ENCODE results near the gene DOCK4. TPM values are rescaled to one million over a fixed set of nuclear protein-coding genes. Genes with fewer than 3 reads are reported as not detected.

The DOCK4 gene
- total and polyA plus RNA-seq, 10 of the 15 experiments (the other 5 are each of a cell fraction or from before 2014, with no cell fraction given), result 0.03 to 0.73 (median 0.38) TPM

GRCh38 chr7:112236597-112236996, 30.4 kb upstream of the DOCK4 start:
- in situ Hi-C loops (cut with MboI), result no loop called here
- H2AFZ ChIP-seq (ENCODE audit: control insufficient read depth, low read depth, low read length), result no peak overlapping the region
- ATAC-seq (no peak), FAIRE-seq (no peak), DNase-seq (ENCODE audit: low read depth, low spot score) (no peak)
- BruUV-seq (replicated peaks), result no TSS peak
- H4K20me1 ChIP-seq (ENCODE audit: control insufficient read depth, insufficient read depth), result no peaks in the 10 kb centered on the region; the same call in 1 of the 2 replicates
- WGBS (ENCODE audit: insufficient coverage, insufficient replicate concordance, low lambda C conversion rate, missing lambda C conversion rate), result 98% methylated on average over 2 of the region's 2 CpGs
- no peak overlapping the region for H3K4me2 ChIP-seq (ENCODE audit: control insufficient read depth, insufficient read depth)
- no peaks in the 10 kb centered on the region for H3K79me2 ChIP-seq (ENCODE audit: control insufficient read depth, insufficient read depth, low read length)
- POLR2A ChIA-PET, result no interaction called here
- H3K4me1 ChIP-seq (ENCODE audit: control insufficient read depth, insufficient read depth, low read length), result no peaks in the 10 kb centered on the region
- H3K36me3 ChIP-seq (ENCODE audit: control insufficient read depth in 2 of 2, insufficient read depth in 2 of 2, low read length in 1 of 2), result no peaks in the 10 kb centered on the region
- H3K9ac ChIP-seq (ENCODE audit: control insufficient read depth, insufficient read depth, low read length), result no peak overlapping the region
- SMC1A ChIA-PET (ENCODE audit: uncharacterized antibody, unreplicated experiment), result no interaction called here
- RAD21 ChIA-PET (ENCODE audit: unreplicated experiment), result no interaction called here
- H3K4me3 ChIP-seq, result no peak overlapping the region
- no peak overlapping the region for H3K27ac ChIP-seq (ENCODE audit: control insufficient read depth, insufficient read depth)
- intact Hi-C loops (cut with micrococcal nuclease; ENCODE audit: unreplicated experiment), result no loop called here
- H3K9me3 ChIP-seq (replicated peaks; ENCODE audit: control insufficient read depth, insufficient read depth, low read length), result no peaks in the 10 kb centered on the region
- TF ChIP-seq POLR2AphosphoS5 (IDR thresholded peaks at IDR 0.05; ENCODE audit: low read length), result no peak
- no peak for TF ChIP-seq SKIL (IDR thresholded peaks at IDR 0.05; ENCODE audit: low read depth, poor library complexity, severe bottlenecking)
- TF ChIP-seq IRF4 (IDR thresholded peaks at IDR 0.05; ENCODE audit: low read depth, low read length), result no peak
- TF ChIP-seq USF1 (IDR thresholded peaks at IDR 0.05; ENCODE audit: borderline replicate concordance, extremely low read length, insufficient read depth, low read depth, low read length), result no peak
- no peak for TF ChIP-seq BCL11A (IDR thresholded peaks at IDR 0.05; ENCODE audit: low read depth, low read length)
- TF ChIP-seq BCLAF1 (IDR thresholded peaks at IDR 0.05), result no peak
- no peak for TF ChIP-seq SIN3A (IDR thresholded peaks at IDR 0.05; ENCODE audit: low read depth, low read length)
- no peak for TF ChIP-seq MYB (IDR thresholded peaks at IDR 0.05; ENCODE audit: borderline replicate concordance, low read depth, low read length)
- no peak for TF ChIP-seq STAT3 (IDR thresholded peaks at IDR 0.05; ENCODE audit: low read depth, low read length)
- no peak for TF ChIP-seq YY1 (IDR thresholded peaks at IDR 0.05; ENCODE audit: low read depth, low read length)
- no peak for TF ChIP-seq STAT1 (conservative IDR thresholded peaks at IDR 0.05)
- TF ChIP-seq NFIC (IDR thresholded peaks at IDR 0.05; ENCODE audit: low read depth, low read length), result no peak
- H3K27me3 ChIP-seq (replicated peaks in 1 of 2; ENCODE audit: control insufficient read depth in 2 of 2, insufficient read depth in 2 of 2, low read length in 1 of 2), result no peaks in the 10 kb centered on the region
- CTCF ChIA-PET, result no interaction called here
